ENCODE data around the gene PPP1R13B.

DNA sequence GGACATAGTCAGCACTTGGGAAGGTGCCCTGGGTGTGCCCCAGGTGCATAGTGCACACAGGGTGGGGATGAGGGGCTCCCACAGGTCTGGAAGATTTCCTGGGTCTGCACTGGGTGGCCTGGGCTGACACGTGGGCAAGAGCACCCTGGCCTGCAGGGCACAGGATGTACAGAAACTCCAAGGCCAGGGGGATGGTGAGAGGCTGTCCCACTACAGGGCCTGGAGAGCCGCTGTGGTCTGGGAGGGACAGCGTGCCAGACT is 35.8 kb upstream of the PPP1R13B start:
- TF ChIP-seq POLR2A (IDR thresholded peaks at IDR 0.05): no peak
- TF ChIP-seq CTCF (IDR thresholded peaks at IDR 0.05): no peak

All from esophagus squamous epithelium (tissue), 4 donors.